Colon (tissue), 2 donors: ENCODE measurements around the gene CARF.
"Not testable (repeated sequence)": the region's sequence is repeated elsewhere in the genome, so short reads cannot be mapped to it uniquely, and the experiment has no call there.

Source experiments
- FAIRE-seq: peaks from 2 replicates; lab custom pipeline; 2012; peaks lifted over from hg19 to GRCh38; lab: Jason Lieb, UNC
- donor health status: control.
- donor health status: control.

CARF gene

DNA sequence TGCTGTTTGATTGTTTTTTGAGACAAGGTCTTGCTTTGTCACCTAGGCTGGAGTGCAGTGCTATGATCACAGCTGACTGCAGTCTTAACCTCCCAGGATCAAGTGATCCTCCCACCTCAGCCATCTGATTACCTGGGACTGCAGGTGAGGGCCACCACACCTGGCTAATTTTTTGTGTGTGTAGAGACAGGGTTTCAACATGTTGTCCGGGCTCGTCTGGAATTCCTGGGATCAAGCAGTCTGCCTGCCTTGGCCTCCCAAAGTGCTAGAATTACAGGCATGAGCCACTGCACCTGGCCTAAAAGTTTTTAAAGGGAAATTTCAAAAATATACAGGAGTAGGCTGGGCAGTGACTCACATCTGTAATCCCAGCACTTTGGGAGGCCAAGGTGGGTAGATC is 22.4 kb downstream of the CARF start:
- no peak for FAIRE-seq

DNA sequence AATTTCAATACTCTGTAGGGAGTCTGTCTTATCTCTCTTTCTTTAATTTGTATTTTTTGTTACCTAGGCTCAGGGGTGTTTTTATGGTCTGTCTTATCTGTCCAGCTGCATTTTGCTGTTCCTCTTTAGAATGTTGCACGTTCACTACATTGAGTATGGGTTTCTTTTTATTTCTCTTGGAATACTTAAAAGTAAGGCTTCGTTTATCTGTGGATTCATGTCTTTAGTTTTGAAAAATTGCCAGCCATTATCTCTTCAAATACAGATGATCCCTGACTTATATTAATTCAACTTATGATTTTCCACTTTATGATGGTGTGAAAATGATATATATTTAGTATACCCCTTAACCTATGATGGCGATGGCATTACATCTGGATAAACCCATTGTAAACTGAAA is 26.9 kb downstream of the CARF start:
- no peak for FAIRE-seq

DNA sequence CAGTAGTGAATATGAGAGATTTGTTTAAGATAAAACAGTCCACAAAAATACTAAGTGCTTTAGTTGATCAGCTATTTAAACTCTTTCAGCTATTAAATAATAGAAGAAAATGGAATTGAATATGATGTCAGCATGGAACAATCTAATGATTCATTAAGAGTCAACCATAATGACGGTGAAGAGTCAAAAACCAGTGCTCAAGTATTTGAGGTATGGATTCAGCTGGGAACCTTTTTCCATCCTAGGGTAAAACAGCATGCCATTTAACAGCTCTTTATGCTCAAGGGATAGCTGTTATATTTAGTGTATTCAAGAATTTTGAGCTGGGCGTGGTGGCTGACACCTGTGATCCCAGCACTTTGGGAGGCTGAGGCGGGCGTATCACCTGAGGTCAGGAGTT is 29.7 kb downstream of the CARF start:
- FAIRE-seq: no peak

DNA sequence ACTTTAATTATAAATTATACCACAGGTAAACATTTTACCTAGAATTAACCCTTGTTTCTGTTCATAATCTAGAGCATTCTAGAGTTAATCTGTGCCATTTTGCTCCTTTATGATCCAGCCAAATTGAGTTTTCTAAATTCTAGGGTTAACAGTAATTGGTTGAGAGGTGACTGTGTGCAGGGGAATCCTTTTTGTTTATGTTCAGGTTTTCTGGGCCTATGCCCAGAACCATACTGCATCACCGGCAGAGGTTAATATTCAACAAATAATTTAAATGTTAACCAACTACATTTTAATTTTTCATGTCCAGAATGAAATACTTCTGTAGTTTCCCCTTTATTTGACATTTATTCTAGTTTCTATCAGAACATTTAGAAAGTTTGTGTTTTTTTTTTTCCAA is 32.3 kb downstream of the CARF start:
- FAIRE-seq: no peak

DNA sequence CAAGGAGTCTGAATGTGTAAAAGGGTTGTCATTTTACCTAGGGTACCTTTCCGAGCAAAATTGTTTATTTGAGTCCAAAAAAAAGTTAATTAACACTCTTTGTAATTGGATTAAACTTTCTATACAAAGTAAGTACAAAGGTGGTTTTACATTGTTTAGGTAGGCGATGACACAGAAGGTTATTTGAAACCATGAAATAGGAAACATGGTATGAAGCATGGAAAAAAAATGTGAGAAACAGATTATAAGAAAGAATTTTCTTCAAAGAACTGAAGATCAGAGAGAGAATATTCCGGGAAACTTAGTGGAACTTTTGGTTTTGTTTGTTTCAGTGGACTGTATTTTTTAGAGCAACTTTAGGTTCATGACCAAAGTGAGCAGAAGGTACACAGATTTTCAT is 32.7 kb downstream of the CARF start:
- no peak for FAIRE-seq

DNA sequence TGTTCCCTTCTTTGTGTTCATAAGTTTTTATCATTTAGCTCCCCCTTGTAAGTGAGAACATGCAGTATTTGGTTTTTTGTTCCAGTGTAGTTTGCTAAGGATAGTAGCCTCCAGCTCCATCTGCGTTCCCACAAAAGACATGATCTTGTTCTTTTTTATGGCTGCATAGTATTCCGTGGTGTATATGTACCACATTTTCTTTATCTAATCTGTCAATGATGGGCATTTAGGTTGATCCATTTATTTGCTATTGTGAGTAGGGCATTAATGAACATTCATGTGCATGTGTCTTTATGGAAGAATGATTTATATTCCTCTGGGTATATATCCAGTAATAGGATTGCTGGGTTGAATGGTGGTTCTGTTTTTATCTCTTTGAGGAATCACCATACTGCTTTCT is 33.4 kb downstream of the CARF start:
- FAIRE-seq: no peak

DNA sequence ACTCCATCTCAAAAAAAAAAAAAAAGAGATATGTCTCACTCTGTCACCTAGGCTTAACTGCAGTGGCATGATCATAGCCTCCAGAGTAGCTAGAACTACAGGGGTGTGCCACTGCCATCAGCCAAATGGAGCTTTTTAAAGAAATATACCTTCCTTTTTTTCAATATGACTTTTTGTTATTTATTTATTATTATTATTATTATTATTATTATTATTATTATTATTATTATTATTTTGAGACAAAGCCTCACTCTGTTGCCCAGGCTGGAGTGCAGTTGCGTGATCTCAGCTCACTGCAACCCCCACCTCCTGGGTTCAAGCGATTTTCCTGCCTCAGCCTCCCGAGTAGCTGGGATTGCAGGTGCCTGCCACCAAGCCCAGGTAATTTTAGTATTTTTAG is 37.3 kb downstream of the CARF start:
- FAIRE-seq: not testable (repeated sequence)

DNA sequence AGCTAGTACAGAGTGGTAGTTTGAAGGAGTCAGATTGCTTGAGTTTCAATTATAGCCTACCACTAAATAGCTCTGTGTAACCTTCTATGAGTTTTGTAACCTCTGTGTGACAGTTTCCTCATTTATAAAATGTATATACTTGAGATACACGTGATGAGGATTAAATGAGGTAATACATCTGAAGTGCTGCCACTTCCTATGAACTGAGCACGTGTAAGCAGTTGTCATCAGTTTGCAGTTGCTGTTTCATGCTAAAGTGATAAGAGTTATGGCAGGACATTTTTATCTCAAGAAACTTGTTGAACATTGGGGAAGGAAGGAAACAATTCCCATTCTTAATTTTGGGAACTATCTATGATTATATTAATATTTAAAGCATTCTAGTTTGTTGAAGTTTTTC is 38.5 kb downstream of the CARF start:
- FAIRE-seq: no peak

DNA sequence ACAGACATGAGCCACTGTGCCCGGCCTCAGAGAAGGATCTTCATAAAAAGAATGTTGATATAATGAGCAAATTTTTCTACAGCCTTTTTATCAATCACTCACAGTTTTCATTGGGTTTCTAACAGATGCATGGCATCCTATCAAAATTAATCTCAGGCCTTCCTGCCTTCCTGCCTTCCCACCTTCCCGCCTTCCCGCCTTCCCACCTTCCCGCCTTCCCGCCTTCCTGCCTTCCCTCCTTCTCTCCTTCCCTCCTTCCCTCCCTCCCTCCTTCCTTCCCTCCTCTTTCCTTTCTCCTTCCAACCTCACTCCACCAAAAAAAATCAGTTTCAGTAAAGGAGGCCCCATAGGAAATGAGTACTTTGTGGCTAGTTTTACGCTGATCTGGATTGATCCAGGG is 48.4 kb downstream of the CARF start:
- FAIRE-seq: no peak

DNA sequence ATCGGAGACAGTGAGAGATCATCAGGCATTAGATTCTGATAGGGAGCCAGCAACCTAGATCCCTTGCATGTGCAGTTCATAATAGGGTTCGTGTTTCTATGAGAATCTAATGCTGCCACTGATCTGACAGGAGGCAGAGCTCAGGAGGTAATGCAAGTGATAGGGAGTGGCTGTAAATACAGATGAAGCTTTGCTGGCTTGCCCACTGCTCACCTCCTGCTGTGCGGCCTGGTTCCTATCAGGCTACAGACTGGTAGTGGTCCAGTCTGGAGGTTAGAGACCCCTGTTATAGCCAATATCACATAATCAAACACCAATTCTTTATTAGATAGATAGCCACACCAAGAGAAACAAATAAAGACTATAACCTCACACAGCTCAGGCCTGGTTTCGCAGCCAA is 51.6 kb downstream of the CARF start:
- FAIRE-seq: no peak

DNA sequence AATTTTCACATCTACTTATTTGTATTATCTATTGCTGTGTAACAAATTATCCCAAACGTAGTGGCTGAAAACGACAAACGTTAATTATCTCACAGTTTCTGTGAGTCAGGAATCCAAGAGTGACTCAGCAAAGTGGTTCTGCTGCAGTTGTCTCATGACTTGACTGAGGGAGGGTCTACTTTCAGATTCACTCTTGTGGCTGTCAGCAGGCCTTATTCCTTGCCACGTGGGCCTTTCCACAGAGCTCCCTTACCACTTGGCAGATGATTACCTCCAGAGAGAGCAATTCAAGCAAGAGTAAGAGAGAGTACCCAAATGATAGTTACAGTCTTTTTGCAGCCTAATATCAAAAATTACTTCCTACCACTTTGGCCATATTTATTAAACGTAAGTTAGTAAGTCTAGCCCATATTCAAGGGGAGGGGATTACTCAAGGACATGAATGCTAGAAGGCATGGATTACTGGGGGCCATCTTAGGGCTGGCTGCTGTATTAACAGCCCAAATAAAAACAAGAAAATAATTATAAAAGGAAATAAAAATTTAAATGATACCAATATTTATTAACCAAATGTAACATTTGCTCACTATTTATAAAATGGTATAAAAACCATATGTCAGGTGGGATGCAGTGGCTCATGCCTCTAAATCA is 53.9 kb downstream of the CARF start:
- no peak for FAIRE-seq

DNA sequence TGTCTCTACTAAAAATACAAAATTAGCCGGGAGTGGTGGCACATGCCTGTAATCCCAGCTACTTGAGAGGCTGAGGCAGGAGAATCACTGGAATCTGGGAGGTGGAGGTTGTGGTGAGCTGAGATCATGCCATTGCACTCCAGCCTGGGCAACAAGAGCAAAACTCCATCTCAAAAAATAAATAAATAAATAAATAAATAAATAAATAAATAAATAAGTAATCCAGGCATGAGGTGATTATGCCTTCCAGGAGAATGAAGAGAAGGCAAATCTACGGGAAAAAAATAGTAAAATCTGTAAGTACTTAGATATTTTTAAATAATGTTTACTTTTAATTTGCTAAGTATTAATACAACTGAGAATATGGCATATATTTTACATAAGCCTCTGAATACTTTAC is 57.3 kb downstream of the CARF start:
- not testable (repeated sequence) for FAIRE-seq

DNA sequence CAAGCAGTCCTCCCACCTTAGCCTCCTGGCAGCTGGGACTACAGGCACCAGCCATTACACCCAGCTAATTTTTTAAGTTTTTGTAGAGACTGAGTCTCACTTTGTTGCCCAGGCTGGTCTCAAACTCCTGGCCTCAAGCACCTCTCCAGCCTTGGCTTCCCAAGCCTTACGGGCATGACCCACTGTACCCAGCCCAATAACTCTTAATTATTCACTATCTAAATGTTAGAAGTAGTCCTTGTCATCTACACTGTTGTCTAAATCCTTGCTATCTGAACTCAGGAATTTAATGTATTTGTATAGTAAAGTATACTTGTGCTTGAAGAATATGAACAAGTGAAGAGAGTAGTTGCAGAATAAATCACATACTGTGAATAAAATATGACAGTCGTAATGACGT is 64.7 kb downstream of the CARF start:
- FAIRE-seq: no peak

DNA sequence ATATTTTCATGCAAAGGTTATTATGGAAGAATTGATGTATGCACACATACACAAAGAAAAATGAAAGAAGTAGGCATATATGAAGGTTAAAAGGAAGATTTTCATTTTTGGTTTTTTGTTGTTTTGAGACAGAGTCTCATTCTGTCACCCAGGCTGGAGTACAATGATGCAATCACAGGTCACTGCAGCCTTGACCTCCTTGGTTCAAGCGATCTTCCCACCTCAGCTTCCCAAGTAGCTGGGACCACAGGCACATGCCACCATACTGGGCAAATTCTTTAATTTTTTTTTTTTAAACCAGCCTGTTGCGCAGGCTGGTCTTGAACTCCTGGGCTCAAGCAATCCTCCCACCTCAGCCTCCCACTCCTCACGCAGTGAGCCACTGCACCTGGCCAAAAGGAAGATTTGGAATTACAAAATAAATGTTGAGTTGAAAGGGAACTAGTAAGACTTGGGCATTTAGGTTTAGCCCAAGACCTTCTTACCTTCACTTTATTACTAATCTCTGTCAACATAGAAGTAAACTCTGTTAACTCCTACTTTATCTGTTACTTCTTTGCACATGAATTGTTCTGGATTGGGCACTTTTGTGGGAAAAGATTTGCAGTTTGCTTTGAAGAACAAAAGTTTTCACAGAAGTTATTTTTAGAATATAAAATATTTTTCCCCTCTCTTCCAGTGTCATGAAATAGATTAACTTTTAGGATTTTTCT is 70.9 kb downstream of the CARF start:
- no peak for FAIRE-seq

DNA sequence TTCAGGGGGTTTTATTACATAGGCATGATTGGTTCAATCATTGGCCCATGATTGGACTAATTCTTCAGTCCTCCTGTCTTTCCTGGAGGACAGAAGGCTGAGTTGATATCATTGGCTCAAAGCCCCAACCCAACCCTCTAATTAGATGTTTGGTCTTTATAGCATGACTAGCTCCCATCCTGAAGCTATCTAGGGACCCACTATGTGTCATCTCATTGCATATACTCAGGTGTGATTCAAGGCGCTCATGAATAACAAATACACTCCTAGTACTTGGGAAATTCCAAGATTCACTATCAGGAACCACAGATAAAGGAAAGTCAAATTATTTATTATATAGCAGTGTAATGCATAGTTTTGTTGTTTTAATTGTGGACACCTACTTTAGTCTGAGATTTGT is 77.7 kb downstream of the CARF start:
- no peak for FAIRE-seq

DNA sequence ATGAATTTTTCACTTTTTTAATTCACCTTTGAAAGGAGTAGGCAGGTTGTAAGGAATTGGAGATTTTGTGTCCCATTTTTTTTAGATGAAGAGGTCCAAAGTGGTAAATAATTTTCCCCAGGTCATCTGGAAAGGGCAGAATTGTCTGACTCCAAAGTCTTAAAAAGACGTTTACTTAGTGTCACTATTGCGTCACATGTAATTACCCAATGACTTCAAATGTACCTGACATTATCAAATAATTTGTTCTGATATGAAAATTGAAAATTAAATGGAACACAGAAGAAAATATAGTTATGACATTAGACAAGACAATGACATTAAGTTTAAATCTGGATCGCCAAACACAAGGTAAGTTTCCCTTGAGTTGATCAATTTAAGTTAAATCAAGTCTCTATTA is 78.4 kb downstream of the CARF start:
- FAIRE-seq: no peak

DNA sequence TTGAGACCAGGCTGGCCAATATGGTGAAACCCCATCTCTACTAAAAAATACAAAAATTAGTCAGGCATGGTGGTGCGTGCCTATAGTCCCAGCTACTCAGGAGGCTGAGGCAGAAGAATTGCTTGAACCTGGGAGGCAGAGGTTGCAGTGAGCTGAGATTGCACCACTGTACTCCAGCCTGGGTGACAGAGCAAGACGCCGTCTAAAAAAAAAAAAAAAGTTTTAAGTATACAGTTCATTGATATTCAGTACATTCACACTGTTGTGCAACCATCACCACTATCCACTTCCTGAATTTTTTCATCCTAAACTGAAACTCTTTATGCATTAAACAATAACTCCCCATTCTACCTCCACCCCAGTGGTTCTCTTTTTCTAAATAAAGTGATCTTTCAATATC is 85.0 kb downstream of the CARF start:
- not testable (repeated sequence) for FAIRE-seq

DNA sequence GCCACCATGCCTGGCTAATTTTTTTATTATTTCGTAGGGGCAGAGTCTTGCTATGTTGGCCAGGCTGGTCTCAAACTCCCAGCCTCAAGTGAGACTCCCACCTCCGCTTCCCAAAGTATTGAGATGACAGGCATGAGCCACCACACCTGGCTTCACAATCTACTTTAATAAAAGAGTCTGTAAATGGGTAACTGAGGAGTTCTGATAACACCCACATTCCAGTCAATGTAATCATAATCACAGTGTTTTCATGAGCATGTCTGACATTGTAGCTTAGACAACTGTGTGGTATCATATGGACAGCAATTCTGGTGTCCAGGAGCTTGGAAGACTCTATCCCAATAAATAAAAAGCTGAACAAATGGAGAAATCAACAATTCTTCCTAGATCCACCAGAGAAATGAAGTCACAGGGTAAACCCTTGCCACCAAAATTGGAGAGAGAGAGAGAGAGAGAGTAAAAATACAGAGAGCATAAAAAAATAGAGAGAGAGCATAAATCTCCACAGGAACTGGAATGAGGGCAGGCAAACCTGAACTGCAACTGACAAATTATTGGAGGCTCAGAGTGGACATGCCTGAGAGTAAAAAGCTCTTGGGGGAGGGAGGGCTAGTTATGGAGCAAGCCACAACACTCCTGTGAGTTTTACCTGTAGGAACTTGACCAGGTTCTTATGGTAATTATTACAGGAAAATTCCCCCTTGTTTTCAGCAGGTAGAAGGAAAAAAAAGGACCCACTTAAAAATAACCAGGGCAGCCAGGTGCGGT is 90.2 kb downstream of the CARF start:
- no peak for FAIRE-seq

DNA sequence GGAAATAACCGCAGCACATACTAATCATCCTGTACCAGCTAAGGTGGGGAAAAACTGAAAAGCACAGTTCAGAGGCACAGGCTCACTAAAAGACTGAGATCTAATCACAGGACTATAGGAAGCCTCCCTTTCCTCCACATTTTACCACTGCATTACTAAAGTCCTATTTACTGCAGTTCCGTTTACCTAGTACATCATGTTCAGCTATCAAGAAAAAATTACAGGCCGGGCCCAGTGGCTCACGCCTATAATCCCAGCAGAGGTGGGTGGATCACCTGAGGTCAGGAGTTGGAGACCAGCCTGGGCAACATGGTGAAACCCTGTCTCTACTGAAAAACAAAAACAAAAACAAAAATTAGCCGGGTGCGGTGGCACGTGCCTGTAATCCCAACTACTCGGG is 91.6 kb downstream of the CARF start:
- no peak for FAIRE-seq

DNA sequence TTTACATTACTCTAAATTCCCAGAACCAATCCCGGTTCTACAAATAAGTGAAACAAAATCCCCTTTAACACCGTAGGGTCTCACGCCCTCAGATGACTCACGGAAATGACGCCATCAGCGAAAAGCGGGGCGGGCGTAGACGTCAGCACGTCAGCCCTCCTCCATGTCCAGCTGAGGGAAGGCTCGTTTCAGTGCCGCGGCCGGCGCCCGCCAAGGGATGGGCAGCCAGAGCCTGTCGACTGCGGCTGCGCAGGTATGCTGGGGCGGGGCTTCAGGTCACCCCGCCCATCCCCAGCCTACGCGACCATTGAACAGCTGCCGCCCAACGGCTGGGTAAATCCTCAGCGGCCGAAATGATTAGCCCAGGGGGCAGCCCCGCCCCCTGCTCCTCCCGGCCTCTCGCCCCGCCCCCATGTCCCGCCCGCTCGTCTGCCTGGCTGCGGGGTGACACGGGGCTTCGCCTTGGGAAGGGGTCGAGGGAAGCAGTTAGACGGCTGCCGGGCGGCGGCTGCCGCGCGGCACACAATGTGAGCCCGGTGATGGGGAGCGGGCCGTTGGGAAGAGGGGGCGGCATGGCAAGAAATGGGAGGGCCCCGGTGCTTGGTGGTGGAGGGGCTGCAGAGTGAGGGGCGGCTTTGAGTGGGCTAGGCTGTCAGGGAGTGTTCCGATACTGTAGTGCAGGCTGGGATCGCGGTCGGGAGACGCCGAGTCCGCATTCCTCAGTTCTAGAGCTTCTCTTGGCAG is 102.6 kb downstream of the CARF start, which contains the start of gene NBEAL1:
TSS of gene NBEAL1 (plus strand) at position 420 of the 744 bp plus-strand sequence. CDS start 1,510 bp downstream, outside the sequence.
- peak; percentile 69 for FAIRE-seq

DNA sequence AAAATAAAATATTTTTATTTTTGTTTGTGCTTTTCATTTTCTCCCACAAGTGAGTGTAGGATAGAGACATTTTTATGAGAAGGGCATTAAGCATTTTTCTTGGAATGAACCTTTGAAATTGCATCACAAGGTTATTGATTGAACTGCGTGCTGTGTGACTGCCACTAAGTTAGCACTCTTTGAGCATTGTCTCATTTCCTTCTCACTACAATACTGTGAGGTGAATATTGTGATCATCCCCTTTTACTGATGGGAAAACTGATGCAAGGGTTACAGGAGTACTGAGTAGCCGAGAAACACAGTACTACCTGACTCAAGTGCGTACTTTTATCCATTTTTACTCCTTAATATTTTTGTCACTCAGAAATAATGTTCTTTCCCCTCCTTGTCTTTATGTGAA is 104.6 kb downstream of the CARF start:
- no peak for FAIRE-seq

DNA sequence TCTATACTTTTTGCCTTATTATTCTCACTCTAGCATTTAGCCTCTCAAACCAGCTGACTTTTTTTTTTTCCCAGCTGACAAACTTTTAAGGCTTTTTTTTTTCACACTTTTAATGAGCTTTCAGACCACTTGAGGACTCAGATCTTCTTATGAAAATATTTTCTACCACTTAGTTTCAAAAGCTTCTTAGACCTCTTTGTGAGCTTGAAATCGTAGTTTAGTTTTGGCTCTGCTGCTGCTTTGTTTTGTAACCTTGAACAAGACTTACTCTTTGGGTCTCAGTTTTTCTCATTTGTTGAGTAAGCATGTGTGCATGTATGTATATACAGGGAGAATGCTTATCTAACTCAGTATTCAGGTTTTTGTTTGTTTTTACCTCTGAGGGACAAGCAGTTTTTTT is 106.1 kb downstream of the CARF start:
- no peak for FAIRE-seq

DNA sequence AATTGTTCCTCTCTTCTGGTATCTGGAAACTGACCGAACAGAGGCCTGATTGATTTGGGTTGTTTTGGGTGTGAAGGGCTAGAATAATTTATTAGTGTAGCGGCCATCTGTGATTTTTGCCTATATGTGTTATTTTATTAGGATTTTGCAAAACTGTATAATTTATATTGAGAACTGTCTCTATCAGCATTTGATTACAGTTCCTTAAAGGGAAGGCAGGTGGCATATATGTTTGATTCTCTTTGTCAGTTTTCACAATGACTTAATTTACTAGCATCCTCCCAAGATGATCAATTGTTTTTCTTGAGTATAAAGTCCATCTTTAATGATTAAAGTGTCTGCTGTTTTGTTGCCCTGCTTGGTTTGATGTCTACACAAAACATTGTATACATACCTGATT is 107.1 kb downstream of the CARF start:
- FAIRE-seq: no peak
